Activated CD4-positive, alpha-beta memory T cell treated with anti-CD3 and anti-CD28 coated beads, Interleukin-2, amount 10 ng/mL, durations not matched to agents 7 days and 5 days (primary cell): ENCODE measurements around the gene TFF3. TPM values are rescaled to one million over a fixed set of nuclear protein-coding genes. Genes with fewer than 3 reads are reported as not detected.
"Not testable (repeated sequence)": the region's sequence is repeated elsewhere in the genome, so short reads cannot be mapped to it uniquely, and the experiment has no call there.

Experiments
- CTCF ChIA-PET: fragments of 350-600 bp; sonication (Branson Sonifier 250); formaldehyde crosslinking; loops from one replicate; lab custom pipeline; 2021; ENCODE audit warnings: antibody characterized with exemption, inconsistent platforms; lab: Charles Lee
- POLR2A ChIA-PET: fragments of 350-600 bp; sonication (Branson Sonifier 250); formaldehyde crosslinking; loops from one replicate; lab custom pipeline; 2021; ENCODE audit warnings: antibody characterized with exemption; lab: Charles Lee
- DNase-seq: peaks from one replicate; pipeline ENCODE4 v3.0.0-alpha.2; 2020
- H3K27ac Mint-ChIP-seq: one replicate; pipeline ENCODE4 v1.8.0; 2021; ENCODE audit warnings: mild to moderate bottlenecking, mixed read lengths
- H3K27me3 Mint-ChIP-seq: one replicate; pipeline ENCODE4 v1.8.0; 2021; ENCODE audit warnings: mixed read lengths
- H3K36me3 Mint-ChIP-seq: one replicate; pipeline ENCODE4 v1.8.0; 2021; ENCODE audit warnings: low read depth, mixed read lengths
- H3K4me1 Mint-ChIP-seq: one replicate; pipeline ENCODE4 v1.8.0; 2021; ENCODE audit warnings: mixed read lengths
- H3K4me3 Mint-ChIP-seq: one replicate; pipeline ENCODE4 v1.8.0; 2021; ENCODE audit warnings: mild to moderate bottlenecking, mixed read lengths
- H3K9me3 Mint-ChIP-seq: one replicate; pipeline ENCODE4 v1.8.0; 2021; ENCODE audit warnings: mixed read lengths
- total RNA-seq, 2 experiments: library from RNA; stranded (reverse); gene quantifications; one replicate each; pipeline ENCODE4 v1.2.3, GENCODE V29; 2021

TFF3 gene
- total RNA-seq, 2 experiments from 2014 or later, result not detected

GRCh38 chr21:42295845-42296244 is 19.4 kb downstream of the TFF3 start:
- Mint-ChIP-seq H3K27me3 (no peaks in the 10 kb centered on the region), H3K9me3 (no peaks in the 10 kb centered on the region), H3K36me3 (peaks cover 16% of the 10 kb centered on the region), H3K4me1 (peaks cover 24% of the 10 kb centered on the region), H3K27ac (no peak overlapping the region), H3K4me3 (no peak overlapping the region)
- ChIA-PET CTCF (interaction anchor here (1.0 kb wide), 1 partner anchor 132 kb away, joined by 3 read pairs; no protein-coding TSS in a partner anchor), POLR2A (interaction anchor here (0.6 kb wide), 1 partner anchor 184 kb away, joined by 3 read pairs; no protein-coding TSS in a partner anchor)
- DNase-seq, result no peak

GRCh38 chr21:42294273-42294880 is 20.8 kb downstream of the TFF3 start:
- no peak for DNase-seq
- H3K27me3 Mint-ChIP-seq, result no peaks in the 10 kb centered on the region
- no peaks in the 10 kb centered on the region for H3K9me3 Mint-ChIP-seq
- H3K4me1 Mint-ChIP-seq, result peaks cover 13% of the 10 kb centered on the region
- H3K36me3 Mint-ChIP-seq, result peaks cover 16% of the 10 kb centered on the region
- H3K4me3 Mint-ChIP-seq, result no peak overlapping the region
- CTCF ChIA-PET, result interaction anchor here (1.1 kb wide), 1 partner anchor 15 kb away, joined by 3 read pairs; no protein-coding TSS in a partner anchor
- POLR2A ChIA-PET, result no interaction called here
- no peak overlapping the region for H3K27ac Mint-ChIP-seq

- POLR2A ChIA-PET, result no interaction called here
- CTCF ChIA-PET, result no interaction called here
- Mint-ChIP-seq H3K27me3 (no peaks in the 10 kb centered on the region), H3K4me3 (no peak overlapping the region), H3K9me3 (peaks cover 1% of the 10 kb centered on the region), H3K36me3 (peaks cover 22% of the 10 kb centered on the region), H3K27ac (no peak overlapping the region), H3K4me1 (peaks cover 6% of the 10 kb centered on the region)
- DNase-seq, result no peak
These were observed 21.4 kb downstream of the TFF3 start for GRCh38 chr21:42293649-42294272.

GRCh38 chr21:42292563-42293142 is 22.6 kb downstream of the TFF3 start:
- peaks cover 29% of the 10 kb centered on the region for H3K36me3 Mint-ChIP-seq
- DNase-seq, H3K4me3 Mint-ChIP-seq, H3K4me1 Mint-ChIP-seq, H3K27me3 Mint-ChIP-seq, H3K9me3 Mint-ChIP-seq, CTCF ChIA-PET, H3K27ac Mint-ChIP-seq, POLR2A ChIA-PET: not testable (repeated sequence)

- Mint-ChIP-seq H3K9me3 (peaks cover 2% of the 10 kb centered on the region), H3K27ac (no peak overlapping the region), H3K27me3 (no peaks in the 10 kb centered on the region), H3K4me1 (no peaks in the 10 kb centered on the region), H3K4me3 (no peak overlapping the region), H3K36me3 (peaks cover 30% of the 10 kb centered on the region)
- DNase-seq, result no peak
- ChIA-PET CTCF (interaction anchor here (1.3 kb wide), 1 partner anchor 128 kb away, joined by 4 read pairs; no protein-coding TSS in a partner anchor), POLR2A (interaction anchor here (0.6 kb wide), 1 partner anchor 131 kb away, joined by 3 read pairs; no protein-coding TSS in a partner anchor)
These were observed 23.3 kb downstream of the TFF3 start for GRCh38 chr21:42291751-42292562.

GRCh38 chr21:42291003-42291750 is 24.0 kb downstream of the TFF3 start:
- Mint-ChIP-seq H3K9me3 (peaks cover 2% of the 10 kb centered on the region), H3K27ac (no peak overlapping the region), H3K36me3 (peaks cover 36% of the 10 kb centered on the region), H3K4me1 (no peaks in the 10 kb centered on the region), H3K4me3 (no peak overlapping the region), H3K27me3 (no peaks in the 10 kb centered on the region)
- ChIA-PET POLR2A (no interaction called here), CTCF (interaction anchor here (1.3 to 1.4 kb wide), 2 partner anchors 33 to 127 kb away, joined by 4 to 7 read pairs; no protein-coding TSS in a partner anchor)
- no peak for DNase-seq

GRCh38 chr21:42290505-42290904 is 24.7 kb downstream of the TFF3 start:
- Mint-ChIP-seq H3K36me3 (peaks cover 29% of the 10 kb centered on the region), H3K4me3 (no peak overlapping the region), H3K4me1 (no peaks in the 10 kb centered on the region), H3K27ac (peak overlapping the region; percentile 28), H3K27me3 (no peaks in the 10 kb centered on the region), H3K9me3 (peaks cover 2% of the 10 kb centered on the region)
- DNase-seq, result no peak
- POLR2A ChIA-PET, result no interaction called here
- CTCF ChIA-PET, result interaction anchor here (1.3 to 1.4 kb wide), 2 partner anchors 32 to 126 kb away, joined by 4 to 7 read pairs; no protein-coding TSS in a partner anchor

- ChIA-PET CTCF (interaction anchor here (1.4 kb wide), 1 partner anchor 31 kb away, joined by 7 read pairs; no protein-coding TSS in a partner anchor), POLR2A (no interaction called here)
- H3K27me3 Mint-ChIP-seq, result no peaks in the 10 kb centered on the region
- DNase-seq, result no peak
- H3K27ac Mint-ChIP-seq, result no peak overlapping the region
- H3K9me3 Mint-ChIP-seq, result peaks cover 2% of the 10 kb centered on the region
- H3K4me3 Mint-ChIP-seq, result no peak overlapping the region
- H3K36me3 Mint-ChIP-seq, result peaks cover 26% of the 10 kb centered on the region
- H3K4me1 Mint-ChIP-seq, result no peaks in the 10 kb centered on the region
These were observed 25.3 kb downstream of the TFF3 start for GRCh38 chr21:42289926-42290325.

GRCh38 chr21:42288962-42289361 is 26.2 kb downstream of the TFF3 start:
- H3K4me3 Mint-ChIP-seq, result no peak overlapping the region
- H3K36me3 Mint-ChIP-seq, result peaks cover 23% of the 10 kb centered on the region
- H3K27ac Mint-ChIP-seq, result no peak overlapping the region
- ChIA-PET POLR2A (no interaction called here), CTCF (no interaction called here)
- H3K27me3 Mint-ChIP-seq, result no peaks in the 10 kb centered on the region
- peaks cover 2% of the 10 kb centered on the region for H3K9me3 Mint-ChIP-seq
- no peak for DNase-seq
- no peaks in the 10 kb centered on the region for H3K4me1 Mint-ChIP-seq

- Mint-ChIP-seq H3K36me3 (peaks cover 23% of the 10 kb centered on the region), H3K4me3 (no peak overlapping the region), H3K27me3 (no peaks in the 10 kb centered on the region), H3K27ac (no peak overlapping the region), H3K4me1 (no peaks in the 10 kb centered on the region), H3K9me3 (peaks cover 2% of the 10 kb centered on the region)
- POLR2A ChIA-PET, result no interaction called here
- CTCF ChIA-PET, result no interaction called here
- DNase-seq, result no peak
These were observed 27.8 kb downstream of the TFF3 start for GRCh38 chr21:42287193-42288083.

- Mint-ChIP-seq H3K4me3 (no peak overlapping the region), H3K9me3 (peaks cover 2% of the 10 kb centered on the region), H3K27ac (no peak overlapping the region), H3K4me1 (no peaks in the 10 kb centered on the region), H3K36me3 (peaks cover 23% of the 10 kb centered on the region), H3K27me3 (no peaks in the 10 kb centered on the region)
- no peak for DNase-seq
- CTCF ChIA-PET, result interaction anchor here (1.2 kb wide), 1 partner anchor 146 kb away, joined by 3 read pairs; no protein-coding TSS in a partner anchor
- POLR2A ChIA-PET, result no interaction called here
These were observed 28.8 kb downstream of the TFF3 start for GRCh38 chr21:42286416-42286815.
